HG03457 (cell line): ENCODE data around the gene TGM1.
"Not testable (repeated sequence)": the region's sequence is repeated elsewhere in the genome, so short reads cannot be mapped to it uniquely, and the experiment has no call there.

Experiments used
- ATAC-seq: cut with Tn5 transposase; IDR thresholded peaks from one replicate; pipeline ENCODE4 v1.9.1; 2021; ENCODE audit warnings: moderate number of reproducible peaks; ENCODE audit not compliant: unreplicated experiment

The TGM1 gene

DNA sequence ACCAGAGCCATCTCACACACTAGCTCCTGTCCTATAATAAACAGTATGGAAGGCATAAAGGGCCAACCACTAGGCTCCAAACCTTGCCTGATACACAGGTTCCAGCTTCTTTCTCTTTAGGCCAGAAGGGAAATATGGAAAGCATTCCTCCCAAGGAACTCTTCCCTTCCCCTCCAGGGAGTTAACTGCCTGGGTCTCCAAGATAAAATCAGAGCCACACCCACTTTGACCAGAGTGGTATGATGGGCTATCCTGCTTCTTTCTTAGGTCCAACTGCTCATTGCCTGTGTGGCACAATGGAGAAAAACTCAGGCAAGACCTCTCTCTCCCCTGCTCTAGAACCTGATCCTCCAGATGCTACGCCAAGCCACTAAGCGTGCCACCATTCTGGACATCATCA lies 55.4 kb downstream of the TGM1 start:
- no peak for ATAC-seq

DNA sequence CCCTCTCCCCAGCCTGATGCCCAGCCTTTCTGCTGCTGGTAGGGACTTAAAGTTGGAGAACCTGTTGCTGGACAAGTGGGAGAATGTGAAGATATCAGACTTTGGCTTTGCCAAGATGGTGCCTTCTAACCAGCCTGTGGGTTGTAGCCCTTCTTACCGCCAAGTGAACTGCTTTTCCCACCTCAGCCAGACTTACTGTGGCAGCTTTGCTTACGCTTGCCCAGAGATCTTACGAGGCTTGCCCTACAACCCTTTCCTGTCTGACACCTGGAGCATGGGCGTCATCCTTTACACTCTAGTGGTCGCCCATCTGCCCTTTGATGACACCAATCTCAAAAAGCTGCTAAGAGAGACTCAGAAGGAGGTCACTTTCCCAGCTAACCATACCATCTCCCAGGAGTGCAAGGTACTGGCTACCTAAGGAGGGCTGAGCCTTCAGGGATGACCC lies 55.8 kb downstream of the TGM1 start:
- no peak for ATAC-seq

GRCh38 chr14:24206260-24207103 lies 56.5 kb downstream of the TGM1 start:
- no peak for ATAC-seq

GRCh38 chr14:24204163-24205146 lies 58.5 kb downstream of the TGM1 start:
- ATAC-seq: no peak

DNA sequence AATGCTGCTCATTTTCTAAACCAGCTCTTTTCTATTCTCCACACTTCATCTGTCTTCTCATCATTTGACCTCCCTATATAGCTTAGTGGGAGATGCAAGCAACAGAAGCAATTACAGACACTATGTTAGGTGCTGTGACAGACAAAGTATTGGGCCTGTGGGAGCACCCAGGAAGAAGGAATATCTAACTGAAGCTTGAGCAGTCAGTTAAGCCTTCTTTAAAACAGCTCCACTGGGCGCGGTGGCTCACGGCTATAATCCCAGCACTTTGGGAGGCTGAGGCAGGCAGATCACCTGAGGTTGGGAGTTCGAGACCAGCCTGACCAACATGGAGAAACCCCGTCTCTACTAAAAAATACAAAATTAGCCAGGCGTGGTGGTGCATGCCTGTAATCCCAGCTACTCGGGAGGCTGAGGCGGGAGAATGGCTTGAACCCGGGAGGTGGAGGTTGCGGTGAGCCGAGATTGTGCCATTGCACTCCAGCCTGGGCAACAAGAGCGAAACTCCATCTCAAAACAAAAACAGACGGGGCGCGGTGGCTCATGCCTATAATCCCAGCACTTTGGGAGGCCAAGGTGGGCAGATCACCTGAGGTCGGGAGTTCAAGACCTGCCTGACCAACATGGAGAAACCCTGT lies 59.6 kb downstream of the TGM1 start:
- not testable (repeated sequence) for ATAC-seq

DNA sequence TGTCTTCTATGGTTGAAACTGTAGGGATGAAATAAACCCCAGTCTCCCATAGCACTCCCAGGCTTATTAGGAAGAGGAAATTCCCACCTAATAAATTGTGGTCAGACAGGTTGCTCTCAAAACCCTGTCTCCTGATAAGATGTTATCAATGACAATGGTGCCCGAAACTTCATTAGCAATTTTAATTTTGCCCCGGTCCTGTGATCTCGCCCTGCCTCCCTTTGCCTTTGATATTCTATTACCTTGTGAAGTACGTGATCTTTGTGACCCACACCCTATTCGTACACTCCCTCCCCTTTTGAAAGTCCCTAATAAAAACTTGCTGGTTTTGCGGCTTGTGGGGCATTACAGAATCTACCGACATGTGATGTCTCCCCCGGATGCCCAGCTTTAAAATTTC lies 60.4 kb downstream of the TGM1 start:
- ATAC-seq: not testable (repeated sequence)
